HG02759 (cell line): ENCODE measurements around the gene AOPEP.
A peak's percentile ranks its signal among the peaks of the same experiment; 100 is the strongest.

ENCODE experiments used
- ATAC-seq: cut with Tn5 transposase; IDR thresholded peaks from one replicate; pipeline ENCODE4 v1.9.1; 2021; ENCODE audit warnings: mild to moderate bottlenecking, moderate library complexity; ENCODE audit not compliant: unreplicated experiment

AOPEP gene

GRCh38 chr9:94786586-94786985 lies 60.1 kb downstream of the AOPEP start:
- no peak for ATAC-seq

- ATAC-seq: no peak
These were observed 60.8 kb downstream of the AOPEP start for GRCh38 chr9:94787266-94787665.

GRCh38 chr9:94788570-94789105 lies 62.1 kb downstream of the AOPEP start:
- ATAC-seq: no peak

GRCh38 chr9:94791435-94791834 lies 64.9 kb downstream of the AOPEP start:
- ATAC-seq: no peak

- ATAC-seq: no peak
These were observed 66.0 kb downstream of the AOPEP start for GRCh38 chr9:94792511-94792910.

- no peak for ATAC-seq
These were observed 68.1 kb downstream of the AOPEP start for GRCh38 chr9:94794476-94795167.

- ATAC-seq: no peak
These were observed 70.2 kb downstream of the AOPEP start for GRCh38 chr9:94796687-94797086.

GRCh38 chr9:94798201-94798600 lies 71.7 kb downstream of the AOPEP start:
- no peak for ATAC-seq

GRCh38 chr9:94798708-94799107 lies 72.2 kb downstream of the AOPEP start:
- ATAC-seq: no peak

- ATAC-seq: no peak
These were observed 73.2 kb downstream of the AOPEP start for GRCh38 chr9:94799578-94800264.

- ATAC-seq: no peak
These were observed 74.1 kb downstream of the AOPEP start for GRCh38 chr9:94800424-94801117.

GRCh38 chr9:94801234-94801633 lies 74.7 kb downstream of the AOPEP start:
- ATAC-seq: no peak

- no peak for ATAC-seq
These were observed 75.2 kb downstream of the AOPEP start for GRCh38 chr9:94801681-94802080.

GRCh38 chr9:94802251-94802650 lies 75.8 kb downstream of the AOPEP start:
- ATAC-seq: no peak

GRCh38 chr9:94802793-94803192 lies 76.3 kb downstream of the AOPEP start:
- ATAC-seq: peak; percentile 45

GRCh38 chr9:94804316-94804715 lies 77.8 kb downstream of the AOPEP start:
- no peak for ATAC-seq

- ATAC-seq: no peak
These were observed 78.6 kb downstream of the AOPEP start for GRCh38 chr9:94805051-94805489.

- no peak for ATAC-seq
These were observed 79.1 kb downstream of the AOPEP start for GRCh38 chr9:94805585-94805984.

GRCh38 chr9:94806307-94806893 lies 79.9 kb downstream of the AOPEP start:
- ATAC-seq: no peak

- no peak for ATAC-seq
These were observed 81.1 kb downstream of the AOPEP start for GRCh38 chr9:94807556-94807955.
